ENCODE results near the gene CRAT.

The CRAT gene

DNA sequence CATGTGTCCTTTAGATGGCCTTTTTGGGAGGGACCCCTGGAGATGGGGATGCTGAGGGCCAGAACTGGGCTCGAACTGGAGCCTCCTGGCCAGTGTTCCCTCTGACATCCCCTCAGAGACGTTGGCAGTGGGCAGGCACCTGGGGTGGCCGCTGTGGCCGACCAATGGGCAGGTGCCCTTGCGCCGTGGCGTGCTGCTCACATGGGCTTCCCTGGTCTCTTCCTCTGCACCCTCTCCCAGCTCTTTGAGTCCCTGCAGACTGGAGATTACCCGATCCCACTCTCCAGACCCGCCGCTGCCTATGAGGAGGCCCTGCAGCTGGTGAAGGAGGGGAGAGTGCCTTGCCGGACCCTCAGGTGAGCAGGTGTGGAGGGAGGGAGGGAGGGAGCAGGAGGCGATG, 49.6 kb downstream of the CRAT start:
- DNase-seq (ENCODE audit: low read depth) = no peak

DNA sequence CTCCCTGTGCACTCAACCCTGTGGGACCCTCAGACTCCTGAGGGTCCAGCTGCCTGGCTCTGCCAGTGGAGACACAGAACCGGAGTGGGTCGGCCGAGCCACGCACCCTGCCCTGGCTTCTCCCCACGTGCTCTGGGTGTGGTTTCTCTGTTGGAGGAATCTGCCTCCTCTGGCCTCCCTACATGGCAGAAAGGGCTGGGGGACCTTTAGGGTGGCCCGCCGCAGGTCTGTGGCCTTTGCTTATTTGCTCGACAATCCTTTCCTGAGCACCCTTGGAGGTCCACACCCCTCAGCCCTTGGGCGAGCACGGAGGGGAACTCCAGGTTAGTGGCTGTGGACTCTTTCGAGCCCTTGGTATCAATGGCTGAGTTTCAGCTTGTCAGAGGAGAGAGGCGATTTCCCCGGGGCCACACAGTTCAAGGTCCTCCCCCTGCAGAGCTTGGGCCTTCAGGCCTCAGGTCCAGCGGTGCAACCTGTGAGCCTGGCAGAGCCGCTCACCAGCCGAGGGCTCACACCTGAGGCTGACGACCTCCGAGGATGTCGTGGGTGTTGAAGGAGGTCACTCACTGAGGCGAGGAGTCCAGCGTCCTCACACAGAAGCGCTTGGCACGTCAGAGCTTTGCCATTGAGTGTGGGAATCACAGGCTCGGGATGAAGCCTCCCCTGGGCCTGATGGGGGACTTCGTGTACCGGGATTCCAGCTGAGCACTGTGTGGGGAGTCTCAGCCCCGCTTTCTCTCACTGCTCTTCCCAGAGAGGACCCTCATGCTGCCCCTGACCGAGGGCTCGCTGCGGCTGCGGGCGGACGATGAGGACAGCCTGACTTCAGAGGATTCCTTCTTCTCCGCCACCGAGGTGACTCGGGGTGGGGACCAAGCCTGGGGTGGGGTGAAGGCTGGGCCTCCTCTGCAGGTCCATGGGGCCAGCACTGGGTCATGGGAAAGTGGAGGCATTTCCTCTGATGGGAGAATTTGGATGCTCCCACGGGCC, 50.5 kb downstream of the CRAT start:
- no peak for DNase-seq (ENCODE audit: low read depth)

DNA sequence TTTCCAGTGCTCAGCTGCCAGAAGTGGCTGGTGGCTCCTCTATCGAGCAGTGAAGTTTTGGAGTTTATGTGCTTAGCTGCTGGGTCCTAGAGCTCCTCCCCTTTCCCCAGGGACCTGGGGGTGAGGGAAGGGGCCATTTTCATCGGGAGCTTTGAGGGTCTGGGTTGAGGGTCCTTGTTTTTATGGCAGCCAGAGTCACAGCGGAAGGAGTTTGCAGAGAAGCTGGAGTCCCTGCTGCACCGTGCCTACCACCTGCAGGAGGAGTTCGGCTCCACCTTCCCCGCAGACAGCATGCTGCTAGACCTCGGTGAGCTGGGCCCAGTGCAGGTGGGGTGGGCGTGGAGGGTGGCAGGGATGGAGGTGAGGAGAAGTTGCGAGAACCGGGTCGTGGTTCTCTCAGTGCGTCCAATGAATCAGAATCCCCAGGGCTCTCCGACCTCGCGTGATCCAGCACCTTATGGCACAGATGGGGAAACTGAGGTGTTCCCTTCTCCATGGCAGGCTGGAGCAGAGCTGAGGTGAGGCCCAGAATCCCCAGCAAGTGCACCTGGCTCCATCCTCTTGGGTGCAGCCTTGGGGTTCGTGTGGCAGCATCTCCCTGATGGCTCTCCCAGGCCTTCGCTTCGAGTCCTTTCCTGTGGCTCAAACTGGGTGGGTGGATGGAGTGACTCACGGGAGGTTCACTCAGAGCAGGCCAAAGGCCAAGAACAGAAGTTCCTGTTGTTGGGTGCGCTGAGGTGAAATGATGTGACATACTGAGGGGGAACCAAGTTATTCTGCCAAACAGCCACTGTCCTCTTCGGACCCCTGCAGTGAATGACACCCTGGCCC, 51.4 kb downstream of the CRAT start:
- no peak for DNase-seq (ENCODE audit: low read depth)

DNA sequence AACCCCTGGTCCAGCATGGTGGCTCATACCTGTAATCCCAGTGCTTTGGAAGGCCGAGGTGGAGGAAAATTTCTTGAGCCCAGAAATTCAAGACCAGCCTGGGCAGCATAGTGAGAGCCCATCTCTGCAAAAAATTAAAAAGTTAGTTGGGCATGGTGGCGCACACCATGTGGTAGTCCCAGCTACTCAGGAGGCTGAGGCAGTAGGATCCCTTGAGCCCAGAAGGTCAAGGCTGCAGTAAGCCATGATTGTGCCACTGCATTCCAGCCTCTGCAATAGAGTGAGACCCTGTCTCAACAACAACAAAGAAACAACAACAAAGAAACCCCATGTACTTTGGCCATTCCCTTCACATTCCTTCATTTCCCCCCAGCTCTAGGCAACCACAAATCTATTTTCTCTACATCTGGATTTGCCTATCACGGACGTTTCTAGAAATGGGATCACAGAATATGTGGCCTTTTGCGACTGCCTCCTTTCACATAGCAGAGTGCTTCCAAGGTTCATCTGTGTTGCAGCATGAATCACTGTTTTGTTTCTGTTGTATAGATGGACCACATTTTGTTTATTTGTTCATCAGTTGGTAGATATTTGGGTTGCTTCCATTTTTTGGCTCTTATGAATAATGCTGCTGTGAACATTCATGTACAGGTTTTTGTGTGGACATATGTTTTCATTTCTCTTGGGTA, 56.3 kb downstream of the CRAT start:
- DNase-seq (ENCODE audit: low read depth) = no peak

DNA sequence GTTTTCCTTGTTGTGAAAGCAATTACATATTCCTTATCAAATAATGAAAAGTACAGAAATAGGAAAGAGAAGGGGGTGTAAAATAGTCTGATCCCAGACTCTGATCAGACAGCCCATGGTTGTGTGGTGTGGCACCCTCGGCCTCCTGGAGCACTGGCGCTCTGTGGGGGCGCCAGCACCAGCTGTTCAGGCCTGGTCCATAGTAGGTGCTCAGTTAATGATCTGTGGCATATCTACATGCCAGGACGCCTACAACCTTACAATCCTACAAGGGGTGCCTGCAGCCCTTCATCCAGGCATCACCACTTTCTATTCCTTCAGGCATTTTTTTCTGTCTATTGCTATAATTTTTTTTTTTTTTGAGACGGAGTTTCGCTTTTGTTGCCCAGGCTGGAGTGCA, 57.6 kb downstream of the CRAT start:
- no peak for DNase-seq (ENCODE audit: low read depth)

DNA sequence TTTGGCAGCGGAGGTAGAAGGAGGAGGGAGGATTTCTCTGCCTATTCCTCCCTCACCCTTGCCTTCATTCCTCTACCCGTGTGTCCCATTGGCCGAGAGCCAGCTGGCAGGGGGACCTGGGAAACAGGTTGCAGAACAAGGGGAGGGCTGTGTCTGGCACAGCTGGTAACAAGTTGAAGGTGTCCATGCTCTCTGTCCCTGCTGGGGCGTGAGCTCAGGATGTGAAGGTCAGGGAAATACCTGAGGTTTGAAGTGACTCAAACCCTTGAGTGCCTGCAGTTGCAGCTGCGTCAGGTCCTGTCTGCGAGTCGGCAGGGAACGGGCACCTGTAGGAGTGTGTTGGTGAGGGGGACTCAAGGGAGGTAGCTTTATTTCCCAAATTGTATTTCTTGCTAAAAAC, 58.0 kb downstream of the CRAT start:
- DNase-seq (ENCODE audit: low read depth) = no peak

All from GM04503 (cell line).